ENCODE results near the gene DLX4.

The DLX4 gene

DNA sequence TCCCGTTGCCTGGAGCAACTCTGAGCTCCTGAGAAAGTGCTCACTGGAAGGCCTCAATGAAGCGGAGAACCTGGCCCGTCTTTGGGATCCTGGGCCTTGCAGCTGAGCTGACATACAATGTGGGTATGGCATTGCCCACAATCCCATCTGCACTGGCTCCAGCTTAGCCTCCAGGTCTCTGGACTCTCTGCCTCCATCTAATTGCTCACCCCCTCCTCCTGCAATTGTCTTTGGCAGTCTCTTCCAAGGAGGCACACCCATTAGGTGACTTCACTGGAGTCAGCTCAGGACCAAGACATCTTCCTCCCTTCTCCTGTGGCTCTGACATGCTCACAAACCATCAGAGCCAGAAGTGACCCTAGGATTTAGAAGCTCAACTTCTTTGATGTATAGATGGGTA lies 1.5 kb downstream of the DLX4 start:
- no peak for DNase-seq

DNA sequence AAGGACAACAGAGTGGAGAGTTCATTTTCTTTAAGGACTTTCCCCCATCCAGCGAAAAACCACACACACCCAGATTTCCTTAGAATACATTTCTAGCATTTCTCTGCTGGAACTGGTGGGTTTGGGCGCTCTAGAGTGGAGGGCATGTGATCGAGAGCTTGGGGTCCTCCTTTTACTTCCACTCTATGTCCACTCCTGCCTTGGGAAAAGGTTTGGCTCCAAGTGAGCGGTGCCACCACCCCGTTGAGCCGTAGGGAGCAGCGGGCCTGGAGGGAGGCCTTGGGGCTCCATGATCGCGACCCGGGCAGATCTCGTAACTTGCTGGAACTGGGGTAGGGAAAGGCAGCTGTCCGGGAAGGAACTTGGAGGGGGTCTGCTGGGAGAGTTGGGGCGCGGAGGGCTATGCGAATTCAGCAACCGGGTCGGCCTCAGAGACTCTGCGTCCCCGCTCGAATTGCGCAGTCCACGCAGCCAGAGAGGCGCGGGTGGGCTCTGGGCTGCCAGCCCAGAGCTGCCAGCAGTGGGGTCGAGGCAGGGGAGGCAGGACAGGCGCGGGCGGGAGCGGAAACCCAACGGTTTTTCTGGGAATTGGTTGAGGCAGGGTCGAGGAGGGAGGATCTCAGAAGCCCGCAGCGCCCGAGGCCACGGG lies 2.3 kb downstream of the DLX4 start:
- no peak for DNase-seq

DNA sequence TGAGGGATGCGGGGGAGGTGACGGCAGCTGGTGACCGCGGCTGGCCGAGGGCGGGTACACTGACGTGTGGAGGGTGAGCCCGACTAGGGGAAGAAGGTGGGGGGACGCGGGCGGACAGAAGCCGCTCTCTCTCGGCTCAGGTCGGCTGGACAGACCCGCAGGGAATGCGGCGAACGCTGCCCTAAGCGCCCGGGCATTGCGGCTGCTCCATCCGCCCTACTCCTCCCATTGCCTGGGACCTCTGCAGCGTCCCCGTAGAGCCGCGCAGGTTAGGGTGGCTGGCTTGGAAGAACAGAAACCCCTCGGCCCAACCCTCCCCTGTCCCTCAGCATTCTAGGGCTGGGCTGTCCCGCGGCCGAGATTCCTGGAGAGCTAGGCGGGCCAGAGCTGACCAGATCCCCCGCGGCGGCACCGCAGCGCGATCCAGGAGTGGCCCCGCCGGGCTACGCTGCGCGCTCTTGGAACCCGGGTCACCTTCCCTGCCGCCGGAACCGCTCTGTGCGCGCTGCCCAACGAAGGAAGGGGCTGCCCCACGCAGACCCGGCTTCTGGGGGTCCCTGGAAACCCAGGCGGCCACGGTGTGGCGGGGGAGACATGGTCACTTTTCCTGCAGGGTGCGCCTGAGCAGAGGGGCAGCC lies 3.0 kb downstream of the DLX4 start:
- no peak for DNase-seq

DNA sequence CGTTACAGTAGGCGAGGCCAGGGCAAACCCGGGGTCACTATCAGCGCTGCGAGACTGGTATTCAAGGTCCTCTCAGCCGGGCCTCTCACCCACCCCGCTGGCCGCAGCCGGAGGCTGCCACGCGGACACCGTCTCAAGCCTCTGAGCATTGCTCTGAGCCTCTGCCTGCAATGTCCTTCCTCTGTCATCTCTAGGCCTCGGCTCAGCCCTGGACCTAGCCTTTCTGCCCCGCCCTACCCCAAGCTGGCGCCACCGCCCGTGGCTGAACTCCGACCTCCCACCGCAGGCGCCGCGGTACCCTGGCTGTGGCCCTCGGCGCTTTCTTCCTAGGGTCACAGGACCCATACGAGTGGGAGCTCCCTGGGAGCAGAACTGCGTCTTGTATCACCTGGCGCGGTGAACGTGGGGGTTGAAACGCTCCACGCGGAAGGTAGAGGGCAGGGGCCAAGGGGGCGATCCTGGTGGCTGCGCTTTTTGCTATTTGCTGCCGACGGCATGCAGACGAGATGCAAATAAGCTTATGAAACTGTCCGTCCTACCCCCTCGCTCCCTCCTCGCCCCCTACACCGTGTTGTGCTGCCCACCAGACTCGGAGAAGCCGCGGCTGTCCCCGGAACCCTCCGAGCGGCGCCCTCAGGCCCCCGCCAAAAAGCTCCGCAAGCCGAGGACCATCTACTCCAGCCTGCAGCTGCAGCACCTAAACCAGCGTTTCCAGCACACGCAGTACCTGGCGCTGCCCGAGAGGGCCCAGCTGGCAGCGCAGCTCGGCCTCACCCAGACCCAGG lies 3.7 kb downstream of the DLX4 start:
- no peak for DNase-seq

DNA sequence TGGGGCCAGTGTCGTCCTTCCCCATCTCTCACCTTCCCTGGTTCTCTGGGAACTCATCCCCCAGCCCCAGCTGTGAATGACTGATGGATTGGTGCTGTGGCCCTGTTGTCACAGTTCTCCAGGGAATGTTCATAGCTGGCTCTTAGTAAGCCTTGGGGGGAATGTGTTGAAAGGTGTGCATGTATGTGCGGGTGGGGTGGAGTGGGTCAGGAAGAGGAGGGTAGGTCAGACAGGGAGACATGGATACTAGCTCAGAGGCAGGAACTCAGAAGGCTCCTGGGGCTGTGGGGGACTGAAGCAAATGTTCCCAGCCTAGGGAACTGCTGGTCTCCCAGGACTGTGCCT lies 4.3 kb downstream of the DLX4 start:
- DNase-seq, result no peak

DNA sequence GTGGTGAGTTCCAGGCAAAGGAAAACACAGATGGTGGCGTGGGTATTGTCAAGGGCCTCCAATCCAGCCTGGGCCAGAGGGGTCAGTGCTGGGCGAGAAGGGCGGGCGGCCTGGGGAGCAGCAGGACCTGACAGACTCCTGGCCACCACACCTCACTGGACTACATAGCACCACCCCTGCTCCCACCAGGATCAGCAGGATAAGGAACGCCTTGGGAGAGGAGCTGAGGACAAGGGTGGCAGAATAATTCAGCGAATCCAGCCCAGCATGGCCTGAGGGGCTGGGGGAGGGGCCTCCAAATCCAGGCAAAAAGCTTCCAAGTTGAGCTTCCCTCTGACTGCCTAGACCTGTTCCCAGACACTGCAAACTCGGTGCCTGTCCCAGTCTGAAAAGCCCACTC lies 6.5 kb downstream of the DLX4 start:
- no peak for DNase-seq

DNA sequence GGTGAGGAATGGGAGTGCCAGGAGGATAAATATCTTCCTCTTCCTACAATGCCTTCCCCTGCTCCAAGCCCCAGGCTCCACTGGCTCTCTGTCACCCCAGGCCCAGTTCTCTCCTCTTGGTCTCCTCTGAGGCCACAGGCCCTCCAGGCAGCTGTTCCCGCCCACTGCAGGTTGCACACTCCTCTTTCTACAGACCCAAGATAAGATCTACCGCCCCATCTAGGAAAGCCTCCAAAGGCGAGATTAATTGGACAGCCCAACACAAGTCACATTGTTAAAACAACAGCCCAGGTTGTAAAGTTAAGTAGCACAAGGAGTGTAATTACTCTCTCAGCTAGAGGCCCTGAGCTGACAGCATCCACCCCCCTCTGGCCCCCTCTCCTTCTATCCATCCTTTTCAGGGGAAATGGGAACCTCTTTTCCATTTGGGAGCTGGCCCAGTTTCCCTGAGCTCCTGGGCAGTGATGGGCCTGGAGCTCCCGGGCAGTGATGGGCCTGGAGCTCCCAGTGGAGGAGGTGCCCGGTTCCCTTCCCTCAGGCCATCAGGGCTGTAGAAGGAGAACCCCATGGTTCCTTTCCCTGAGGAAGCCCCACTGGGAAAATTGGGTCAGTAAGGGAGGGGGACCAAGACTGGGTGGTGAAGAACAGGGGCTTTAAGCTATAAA lies 7.3 kb downstream of the DLX4 start:
- DNase-seq, result no peak

DNA sequence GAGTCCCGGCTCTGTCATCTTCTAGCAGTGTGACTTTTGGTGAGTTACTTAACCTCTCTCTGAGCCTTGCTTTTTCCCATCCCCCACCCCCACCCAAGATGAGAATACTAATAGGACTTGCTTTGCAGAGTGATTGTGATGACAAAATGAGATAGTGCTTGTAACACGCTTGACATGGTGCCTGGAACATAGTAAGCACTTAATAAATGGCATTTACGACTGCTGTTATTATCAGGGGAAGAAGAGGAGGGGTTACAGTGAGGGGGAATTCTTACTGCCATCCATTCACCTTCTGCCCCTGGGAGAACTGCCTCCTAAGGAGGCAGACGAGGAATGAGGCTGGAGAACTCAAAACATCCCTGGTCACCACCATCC lies 7.8 kb downstream of the DLX4 start:
- DNase-seq, result no peak

DNA sequence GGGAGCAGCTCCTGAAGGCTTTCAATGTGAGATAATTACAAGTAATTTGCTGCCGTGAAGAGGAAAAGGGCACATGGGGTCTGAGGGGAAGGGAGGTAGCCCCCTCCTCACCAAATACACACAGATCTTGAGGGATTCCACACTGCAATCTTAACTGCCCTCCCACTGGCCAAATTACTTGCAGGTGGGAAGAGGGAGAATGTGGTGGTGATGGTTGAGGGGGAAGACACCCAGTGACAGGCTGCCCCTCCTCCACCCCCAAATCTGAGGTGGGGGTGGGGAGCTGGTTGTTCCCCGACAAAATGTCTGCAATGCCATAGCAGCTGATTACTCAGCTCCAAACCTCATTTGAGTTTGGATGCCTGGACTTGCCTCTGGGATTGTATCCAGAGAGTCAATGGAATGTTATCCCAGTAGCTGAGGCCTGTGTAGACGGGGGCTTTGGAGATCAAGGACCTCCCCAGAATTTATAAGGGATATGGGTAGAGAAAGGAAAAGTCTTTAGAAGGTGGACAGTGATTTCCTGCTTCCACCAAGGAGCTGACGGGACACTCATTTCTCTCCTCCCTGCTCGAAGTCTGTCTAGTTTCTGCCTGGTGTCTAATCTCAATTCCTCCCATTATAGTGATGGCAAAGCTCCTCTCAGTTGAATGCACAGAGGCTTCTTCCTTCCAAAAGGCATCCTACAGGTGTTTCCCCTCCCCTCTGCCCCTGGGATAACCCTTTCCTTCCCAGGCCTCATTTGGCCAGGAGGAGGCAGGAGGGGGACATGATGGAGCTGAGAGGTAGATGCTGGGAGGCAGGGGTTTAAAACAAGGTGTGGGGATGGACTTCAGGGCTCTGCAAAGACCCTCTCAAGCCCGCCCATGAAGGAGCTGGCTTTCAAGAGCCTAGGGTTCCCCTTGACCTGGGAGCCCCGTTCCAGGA lies 8.7 kb downstream of the DLX4 start:
- DNase-seq, result no peak

DNA sequence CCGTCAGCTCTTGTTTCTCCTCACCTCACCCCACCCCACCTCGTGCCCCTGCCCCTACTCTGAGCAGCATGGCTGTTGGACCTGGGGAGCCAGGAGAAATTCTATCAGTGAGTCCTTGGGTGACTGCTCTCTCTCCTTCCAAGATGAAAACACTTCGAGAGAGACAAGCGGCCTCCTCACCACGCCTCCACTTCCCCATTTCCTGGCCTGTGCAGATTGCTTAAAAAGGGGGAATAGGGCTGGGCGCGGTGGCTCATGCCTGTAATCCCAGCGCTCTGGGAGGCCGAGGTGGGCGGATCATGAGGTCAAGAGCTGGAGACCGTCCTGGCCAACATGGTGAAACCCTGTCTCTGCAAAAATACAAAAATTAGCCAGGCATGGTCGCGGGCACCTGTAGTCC lies 9.5 kb downstream of the DLX4 start:
- no peak for DNase-seq

DNA sequence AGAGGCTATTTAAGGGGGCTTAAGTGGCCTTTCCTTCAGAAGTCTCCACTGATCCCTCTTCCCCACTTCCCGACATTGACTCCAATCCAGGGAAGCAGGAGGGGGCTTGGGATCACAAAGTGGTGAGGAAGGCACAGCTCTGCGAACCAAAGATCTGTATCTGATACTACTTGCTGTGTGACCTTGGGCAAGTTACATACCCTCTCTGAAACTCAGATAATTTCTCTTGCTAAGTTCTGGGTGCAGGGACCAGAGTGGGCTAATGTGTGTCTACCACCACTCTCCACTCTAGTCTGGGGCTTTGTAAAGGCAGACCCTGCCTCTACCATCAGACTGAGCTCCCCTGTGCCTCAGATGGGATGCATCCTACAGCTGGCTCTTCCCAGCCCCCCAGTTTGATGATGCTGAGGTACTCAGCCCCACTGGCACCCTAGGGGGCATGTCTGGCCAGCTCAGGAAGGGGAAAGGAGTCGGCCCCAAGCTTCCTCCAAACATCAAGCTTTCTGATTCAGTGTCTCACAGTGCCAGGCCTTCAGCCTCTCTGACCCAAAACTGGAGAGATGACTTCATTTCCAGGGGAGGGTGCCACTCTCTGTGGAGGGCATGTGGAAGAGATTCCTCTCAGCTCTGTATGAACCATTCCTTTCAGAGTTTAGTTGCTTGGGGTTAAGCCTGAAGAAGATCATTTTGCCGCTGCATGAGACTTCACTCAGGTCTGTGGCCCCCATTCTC lies 10.9 kb downstream of the DLX4 start:
- DNase-seq, result no peak

DNA sequence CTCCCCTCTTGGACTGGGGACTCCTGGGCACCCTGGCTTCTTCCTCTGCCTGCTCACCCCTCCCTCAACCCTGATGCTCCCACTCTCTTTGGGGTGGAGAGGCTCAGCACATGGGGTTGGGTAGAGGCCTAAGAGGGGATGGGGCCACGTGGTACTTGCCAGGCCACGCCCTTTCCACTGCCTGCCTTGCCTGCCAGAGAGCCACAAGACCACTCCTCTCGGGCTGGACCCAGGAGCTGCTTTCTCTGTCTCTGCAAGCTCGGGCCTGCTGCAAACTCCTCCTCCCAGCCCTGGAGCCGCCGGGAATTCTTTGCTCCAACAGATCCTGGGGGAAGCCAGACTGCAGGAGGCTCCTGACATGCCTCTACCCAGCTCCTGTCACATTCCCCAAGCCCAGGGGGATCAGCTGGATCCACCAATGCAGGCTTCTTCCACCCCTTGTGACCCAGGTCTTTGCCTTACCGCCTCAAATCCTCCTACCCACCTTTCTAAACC lies 11.8 kb downstream of the DLX4 start:
- DNase-seq, result no peak

DNA sequence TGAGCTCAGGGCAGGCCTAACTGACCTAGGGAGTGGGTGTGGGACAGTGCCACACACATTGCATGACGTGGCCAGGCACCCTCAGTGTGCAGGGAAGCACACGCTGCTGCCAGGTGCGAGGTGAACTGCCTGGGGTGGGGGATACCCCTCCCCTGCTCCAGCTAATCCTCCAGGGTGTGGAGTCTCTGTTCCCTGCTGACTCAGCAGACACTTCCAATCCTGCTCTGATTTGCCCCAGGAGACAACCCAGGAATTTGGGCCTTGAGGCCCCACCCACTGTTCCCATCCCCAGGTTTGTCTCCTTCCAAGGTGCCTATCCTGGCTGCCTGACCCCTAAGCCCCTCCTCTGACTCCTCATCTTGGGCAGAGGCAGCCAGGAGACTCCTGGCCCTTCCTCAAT lies 15.3 kb downstream of the DLX4 start:
- no peak for DNase-seq

DNA sequence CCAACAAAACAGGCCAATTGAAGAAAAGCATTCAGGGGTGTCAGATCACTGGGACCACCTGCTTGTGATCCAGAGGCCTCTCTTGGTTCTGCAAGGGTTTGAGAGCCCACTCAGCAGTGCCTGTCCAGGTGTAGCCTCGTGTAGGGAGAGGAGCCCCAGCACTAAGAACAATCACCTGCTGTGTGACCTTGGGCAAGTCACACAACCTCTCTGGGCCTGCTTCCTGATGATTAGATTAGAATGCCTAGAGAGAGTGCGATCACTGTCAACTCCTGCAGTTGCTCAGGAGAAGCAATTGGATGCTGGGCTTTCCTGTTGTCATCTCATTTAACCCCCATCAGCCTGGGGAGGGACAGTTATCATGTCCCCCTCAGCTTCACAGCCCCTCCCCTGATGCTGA lies 15.8 kb downstream of the DLX4 start:
- DNase-seq, result no peak

DNA sequence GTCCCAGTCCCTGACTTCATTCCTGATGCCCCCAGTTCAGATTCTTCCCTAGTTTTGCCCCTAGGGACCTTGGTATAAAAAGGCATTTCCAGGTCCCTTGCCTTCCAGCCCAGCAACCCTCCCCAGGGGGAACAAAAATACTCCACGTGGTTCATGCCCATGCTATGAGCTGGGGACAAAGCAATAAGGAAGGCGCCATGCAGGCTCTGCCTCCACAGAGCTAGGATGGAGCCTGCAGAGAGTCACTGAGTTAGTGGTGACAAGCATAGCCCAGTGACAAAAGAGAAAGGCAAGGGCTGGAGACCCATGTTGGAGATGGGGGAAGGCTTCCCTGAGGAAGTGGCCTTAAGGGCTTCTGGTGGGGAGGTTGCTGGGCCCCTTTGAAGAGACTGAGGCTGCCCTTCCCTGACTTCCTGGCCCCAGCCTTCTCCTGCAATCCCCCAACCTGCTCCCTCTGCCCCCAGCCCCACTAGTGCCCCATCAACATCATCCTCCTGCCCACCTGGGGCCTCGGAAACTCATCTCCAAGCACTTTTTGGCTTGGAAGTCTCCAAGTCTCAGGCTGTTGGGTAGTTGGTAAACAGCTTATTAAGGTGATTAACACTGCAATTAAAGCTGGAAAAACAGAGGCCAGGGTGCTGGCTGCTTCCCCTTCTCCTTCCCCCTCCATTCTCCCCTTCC lies 16.5 kb downstream of the DLX4 start:
- DNase-seq, result no peak

DNA sequence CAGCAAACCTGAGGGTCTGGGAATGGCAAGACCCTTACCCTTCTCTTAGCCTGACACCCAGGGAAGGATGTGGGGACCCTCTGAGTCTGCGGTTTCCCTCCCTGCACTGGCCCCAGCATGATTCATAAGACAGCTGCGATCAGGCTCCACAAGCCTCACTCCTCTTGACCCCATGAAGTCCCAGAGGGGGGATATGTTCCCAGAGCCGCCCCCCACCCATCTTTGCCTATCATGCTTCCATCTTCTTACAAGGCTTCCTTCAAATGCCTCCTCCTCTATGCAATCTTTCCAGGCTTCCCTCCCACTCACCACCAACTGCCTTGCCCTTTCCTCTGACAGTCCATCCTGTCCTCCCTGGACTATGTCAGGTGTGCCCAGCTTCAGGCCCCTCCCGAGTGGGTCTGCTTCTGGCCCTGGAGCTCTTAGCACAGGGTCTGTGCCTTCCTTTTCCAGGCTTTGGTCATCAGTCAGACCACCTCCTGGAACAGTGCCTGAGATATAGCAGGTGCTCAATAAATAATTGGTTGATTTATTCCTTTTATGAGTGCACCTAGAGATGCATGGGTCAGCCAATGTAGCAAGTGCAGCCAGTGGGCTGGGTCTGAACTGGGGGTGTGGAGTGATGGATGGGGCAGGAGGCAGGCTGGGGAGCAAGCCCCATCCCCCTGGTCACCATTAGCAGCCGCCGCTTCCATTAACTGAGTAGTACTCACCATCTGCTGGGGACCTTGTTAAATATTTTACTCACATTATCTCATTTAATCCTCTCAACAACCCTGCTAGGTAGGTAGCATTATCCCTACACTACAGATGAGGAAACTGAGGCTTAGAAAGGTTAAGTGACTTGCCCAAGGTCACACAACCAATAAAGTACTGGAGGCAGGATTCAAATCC lies 17.7 kb downstream of the DLX4 start:
- DNase-seq, result no peak

DNA sequence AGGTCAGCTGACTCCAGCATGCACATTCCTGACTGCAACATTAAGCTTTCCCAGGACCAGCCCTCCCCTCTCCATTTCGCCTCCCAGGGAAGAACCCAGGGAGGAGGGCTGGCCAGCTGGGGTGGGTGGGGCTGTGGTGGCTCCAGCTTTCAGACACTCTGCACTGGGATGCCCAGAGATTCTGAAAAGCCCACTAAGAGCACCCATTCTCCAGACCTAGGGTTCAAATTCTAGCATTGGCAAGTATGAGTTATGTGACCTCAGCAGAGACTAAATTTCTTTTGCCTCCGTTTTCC lies 18.2 kb downstream of the DLX4 start:
- DNase-seq, result no peak

DNA sequence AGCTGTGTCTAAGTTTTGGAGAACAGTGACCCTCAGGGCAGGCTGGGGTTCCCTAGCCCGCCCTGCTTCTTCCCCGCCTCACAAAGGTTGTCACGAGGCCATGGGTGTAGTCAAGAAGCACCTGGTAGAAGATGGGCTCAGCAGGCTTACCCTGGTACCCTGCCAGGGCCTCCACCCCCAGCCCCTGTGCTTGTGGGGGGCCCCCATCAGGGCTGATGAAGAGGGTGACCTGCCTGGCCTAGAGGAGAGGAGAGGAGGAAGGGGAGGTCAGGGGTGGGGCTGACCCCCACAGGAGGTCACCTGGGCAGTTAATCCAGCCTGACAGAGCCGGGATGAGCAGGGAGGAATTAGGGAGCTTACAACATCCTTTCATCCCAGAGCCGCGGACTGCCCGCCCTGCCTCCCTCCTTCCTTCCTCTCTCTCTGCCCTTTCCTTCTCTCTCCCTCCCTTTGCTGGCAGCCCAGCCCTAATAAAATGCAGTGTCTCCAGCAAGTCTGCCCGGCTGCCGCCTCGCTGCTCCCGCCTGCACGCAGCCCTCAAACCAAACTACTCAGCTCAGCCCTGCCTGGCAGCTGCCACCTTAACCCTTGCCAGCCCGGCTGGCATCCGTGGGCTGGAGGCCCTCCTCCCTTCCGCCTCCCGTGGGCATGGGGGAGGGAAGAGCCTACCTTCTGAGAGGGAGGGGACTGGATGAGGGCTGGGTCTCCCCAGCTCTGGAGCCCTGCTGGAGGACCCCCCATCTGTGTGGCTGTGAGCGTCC lies 18.9 kb downstream of the DLX4 start:
- DNase-seq, result no peak

DNA sequence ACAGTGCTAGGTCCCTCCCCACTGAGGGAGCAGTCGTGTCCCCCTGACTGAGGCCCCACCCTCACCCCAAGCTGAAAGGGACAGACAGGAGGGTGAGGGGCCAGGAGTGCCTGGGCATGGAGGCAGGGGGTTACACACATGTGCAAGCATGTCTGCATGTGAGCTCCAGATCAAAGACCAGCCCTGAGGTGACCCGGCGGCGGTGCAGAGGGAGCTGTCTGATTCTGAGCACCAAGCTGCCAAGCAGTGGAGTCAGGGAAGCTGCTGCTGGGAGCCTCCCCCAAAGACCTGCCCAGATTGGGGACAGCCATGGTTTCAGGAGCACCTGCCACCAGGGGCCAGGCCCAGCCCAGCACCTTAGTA lies 20.5 kb downstream of the DLX4 start:
- DNase-seq, result no peak

DNA sequence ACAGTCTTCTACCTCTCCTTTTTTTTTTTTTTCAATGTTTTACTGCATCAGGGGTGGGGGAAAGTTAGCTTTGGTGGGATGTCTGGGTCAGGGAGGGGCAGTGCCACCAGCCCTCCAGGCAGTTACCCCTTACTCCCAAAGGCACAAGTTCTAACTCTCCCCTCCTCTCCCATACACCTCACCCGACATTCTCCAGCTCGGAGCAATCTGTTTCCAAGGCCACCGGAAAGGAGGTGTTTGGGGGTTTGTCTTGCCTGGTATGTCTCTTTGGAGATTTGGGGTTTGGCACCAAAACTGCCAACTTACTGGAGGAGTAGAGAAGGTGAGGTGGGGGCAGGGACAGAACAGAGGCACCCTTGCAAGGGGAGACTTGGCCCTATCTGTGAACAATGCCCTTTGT lies 21.3 kb downstream of the DLX4 start:
- no peak for DNase-seq

Measured in midbrain (tissue), 1 donor.